GM12801 (cell line): ENCODE results near the gene ESYT3.

ENCODE experiments used
- CTCF ChIP-seq: IDR thresholded peaks from one replicate; pipeline ENCODE4 v1.5.1; 2011; ENCODE audit warnings: control low read depth; ENCODE audit not compliant: insufficient read length; ENCODE audit errors: extremely low read depth

ESYT3 gene

GRCh38 chr3:138476526-138476925 lies 42.1 kb downstream of the ESYT3 start:
- TF ChIP-seq CTCF = no peak

- TF ChIP-seq CTCF = no peak
These were observed 42.7 kb downstream of the ESYT3 start for GRCh38 chr3:138477120-138477519.

DNA sequence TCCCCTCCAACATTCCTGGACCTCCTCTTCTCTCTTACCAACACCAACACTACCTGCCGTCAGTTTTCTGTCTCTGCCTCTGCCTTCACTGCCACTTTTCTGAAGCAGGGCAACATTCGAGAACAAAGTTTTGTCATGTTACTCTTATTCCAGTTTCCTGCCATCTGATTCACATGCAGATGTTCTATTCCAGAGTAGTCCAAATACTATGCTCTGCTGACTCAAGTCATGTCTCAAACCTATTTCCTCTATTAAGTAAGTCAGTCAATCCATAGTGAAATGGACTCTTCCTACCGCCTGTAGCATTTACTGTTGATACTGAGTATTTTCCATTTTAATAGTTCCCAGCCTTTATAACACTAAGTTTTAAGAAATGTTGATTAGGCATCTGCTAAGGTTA lies 43.4 kb downstream of the ESYT3 start:
- TF ChIP-seq CTCF = no peak

DNA sequence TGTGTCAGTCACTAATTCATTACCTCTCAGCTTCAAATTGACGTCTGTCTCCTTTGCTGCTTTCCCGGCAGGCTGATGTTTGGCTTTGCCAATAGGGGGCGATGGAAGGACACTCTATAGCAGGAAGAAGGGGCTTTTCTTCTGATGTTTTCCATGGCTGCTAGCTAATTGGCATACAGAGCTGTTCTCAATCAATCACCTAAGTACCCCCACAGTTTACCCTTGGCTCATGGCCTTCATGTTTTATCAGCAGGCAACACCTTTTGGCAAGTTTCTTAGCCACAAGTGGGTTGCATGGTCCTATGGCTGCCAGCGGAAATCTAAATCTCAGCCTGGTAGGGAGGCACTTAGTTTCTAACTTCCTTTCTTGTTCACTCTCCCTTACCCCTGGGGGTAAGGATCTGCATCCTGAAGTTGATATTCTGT lies 45.0 kb downstream of the ESYT3 start:
- no peak for TF ChIP-seq CTCF

GRCh38 chr3:138491971-138492370 lies 57.6 kb downstream of the ESYT3 start:
- no peak for TF ChIP-seq CTCF

DNA sequence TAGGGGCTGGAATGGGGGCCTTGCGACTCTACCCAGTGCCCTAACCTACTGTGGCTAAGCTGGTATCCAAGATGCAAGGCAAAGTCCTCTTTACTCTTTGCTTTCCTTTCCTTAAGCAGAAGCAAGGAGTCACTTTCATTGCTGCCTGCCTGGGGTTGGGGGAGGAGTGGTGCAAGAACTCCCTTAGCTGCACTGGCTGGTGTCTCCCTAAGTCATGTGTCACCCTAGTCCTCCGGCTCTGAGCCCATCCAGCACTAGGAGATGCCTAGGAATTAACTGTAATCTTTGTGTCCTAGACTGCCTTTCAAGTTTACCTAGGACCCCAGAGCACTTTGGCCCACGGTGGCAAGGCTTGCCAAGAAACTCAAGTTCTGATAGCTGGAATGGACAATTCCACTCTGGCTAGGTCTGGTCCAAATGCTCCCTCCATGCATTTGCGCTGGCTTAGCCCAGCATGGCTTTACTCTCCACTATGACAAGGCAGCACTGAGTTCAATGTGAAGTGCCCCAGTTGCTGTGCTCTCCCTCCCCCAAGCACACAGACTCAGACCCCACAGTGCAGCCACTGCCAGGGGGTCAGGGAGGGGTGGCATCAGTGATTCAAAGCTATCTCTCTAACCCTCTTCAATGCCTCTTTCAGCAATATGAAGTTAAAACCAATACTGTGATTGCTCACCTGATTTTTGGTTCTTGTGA lies 58.7 kb downstream of the ESYT3 start:
- TF ChIP-seq CTCF = no peak

GRCh38 chr3:138493804-138494606 lies 59.6 kb downstream of the ESYT3 start:
- no peak for TF ChIP-seq CTCF
